Measurements from ENCODE around the gene ZNF827.

ZNF827 gene

DNA sequence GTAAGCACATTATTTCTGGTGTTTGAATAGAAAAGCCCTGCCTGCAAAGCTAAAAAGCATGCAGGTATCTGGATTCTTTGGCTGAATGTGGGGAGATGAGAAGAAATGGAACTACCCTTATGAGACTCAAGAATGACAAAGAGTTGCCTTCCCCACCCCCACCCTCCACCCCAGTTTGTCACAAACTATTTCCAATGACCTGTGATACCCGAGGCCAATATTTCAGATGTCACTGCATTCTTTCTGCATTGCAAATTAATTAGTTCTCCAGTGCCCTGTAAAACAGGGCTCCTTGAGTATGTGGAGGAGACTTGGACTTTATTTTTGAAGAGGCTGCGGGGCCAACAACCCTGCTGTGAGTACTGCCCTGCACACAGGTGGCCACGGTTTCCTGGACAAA is 116.4 kb downstream of the ZNF827 start:
- H3K27ac Mint-ChIP-seq, result no peak overlapping the region
- H3K4me1 Mint-ChIP-seq, result peaks cover 21% of the 10 kb centered on the region
- DNase-seq (ENCODE audit: low spot score in 2 of 2), result no peak
- H3K36me3 Mint-ChIP-seq, result peaks cover 51% of the 10 kb centered on the region
- no peaks in the 10 kb centered on the region for H3K9me3 Mint-ChIP-seq
- no peak overlapping the region for H3K4me3 Mint-ChIP-seq
- ATAC-seq, result no peak

DNA sequence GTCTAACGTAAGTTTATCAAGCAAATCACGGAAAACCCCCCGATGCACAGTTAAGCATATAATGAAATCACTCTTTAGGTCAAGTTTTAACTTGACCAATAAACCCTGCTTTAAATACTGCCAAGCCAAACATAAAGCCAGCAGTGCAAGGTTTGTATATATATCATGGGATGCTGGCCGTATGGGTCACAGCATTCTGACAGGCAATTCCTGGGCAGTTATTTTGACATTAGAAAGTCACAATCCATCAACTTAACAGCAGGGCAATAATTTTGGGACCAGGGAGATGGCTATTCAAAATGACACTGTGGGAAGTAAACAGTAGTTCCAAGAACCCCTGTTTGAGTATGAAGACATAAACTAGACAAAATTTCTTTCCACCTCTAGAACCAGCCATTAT is 116.9 kb downstream of the ZNF827 start:
- H3K4me1 Mint-ChIP-seq, result peaks cover 21% of the 10 kb centered on the region
- no peak overlapping the region for H3K4me3 Mint-ChIP-seq
- H3K27ac Mint-ChIP-seq, result no peak overlapping the region
- peaks cover 48% of the 10 kb centered on the region for H3K36me3 Mint-ChIP-seq
- H3K9me3 Mint-ChIP-seq, result no peaks in the 10 kb centered on the region
- DNase-seq (ENCODE audit: low spot score in 2 of 2) (no peak), ATAC-seq (no peak)

GRCh38 chr4:145820407-145820806 is 118.2 kb downstream of the ZNF827 start:
- peaks cover 42% of the 10 kb centered on the region for H3K36me3 Mint-ChIP-seq
- no peak overlapping the region for H3K27ac Mint-ChIP-seq
- no peak overlapping the region for H3K4me3 Mint-ChIP-seq
- DNase-seq (ENCODE audit: low spot score in 2 of 2) (no peak), ATAC-seq (no peak)
- H3K4me1 Mint-ChIP-seq, result peaks cover 20% of the 10 kb centered on the region
- H3K9me3 Mint-ChIP-seq, result no peaks in the 10 kb centered on the region

DNA sequence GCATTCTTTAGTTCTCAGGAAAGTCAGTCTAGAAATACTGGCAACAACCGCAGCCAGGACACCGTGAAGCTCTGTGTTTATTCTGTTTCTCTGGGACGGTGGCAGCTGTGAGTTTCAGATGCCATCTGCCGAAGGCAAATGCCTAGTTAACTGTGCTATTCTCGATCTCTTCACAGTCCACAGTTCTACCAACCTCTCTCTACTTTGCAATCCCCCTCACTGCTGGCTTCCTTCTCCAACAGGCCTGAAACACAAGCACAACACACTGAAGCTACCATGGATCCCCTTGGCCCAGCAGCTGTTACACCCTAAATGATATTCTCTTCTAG is 118.8 kb downstream of the ZNF827 start:
- H3K4me3 Mint-ChIP-seq, result no peak overlapping the region
- H3K9me3 Mint-ChIP-seq, result no peaks in the 10 kb centered on the region
- H3K36me3 Mint-ChIP-seq, result peaks cover 41% of the 10 kb centered on the region
- H3K27ac Mint-ChIP-seq, result no peak overlapping the region
- H3K4me1 Mint-ChIP-seq, result peaks cover 20% of the 10 kb centered on the region
- ATAC-seq, result no peak
- DNase-seq (ENCODE audit: low spot score in 2 of 2), result no peak

- Mint-ChIP-seq H3K36me3 (peaks cover 40% of the 10 kb centered on the region), H3K4me3 (no peak overlapping the region), H3K9me3 (no peaks in the 10 kb centered on the region), H3K4me1 (peaks cover 18% of the 10 kb centered on the region), H3K27ac (peak overlapping the region; percentile 6)
- DNase-seq (ENCODE audit: low spot score in 2 of 2) (no peak), ATAC-seq (no peak)
Measured at GRCh38 chr4:145819101-145819852, 119.3 kb downstream of the ZNF827 start.

- ATAC-seq, result no peak
- DNase-seq (ENCODE audit: low spot score in 2 of 2), result no peak
- peaks cover 34% of the 10 kb centered on the region for H3K36me3 Mint-ChIP-seq
Measured at GRCh38 chr4:145818011-145818410, 120.6 kb downstream of the ZNF827 start.

DNA sequence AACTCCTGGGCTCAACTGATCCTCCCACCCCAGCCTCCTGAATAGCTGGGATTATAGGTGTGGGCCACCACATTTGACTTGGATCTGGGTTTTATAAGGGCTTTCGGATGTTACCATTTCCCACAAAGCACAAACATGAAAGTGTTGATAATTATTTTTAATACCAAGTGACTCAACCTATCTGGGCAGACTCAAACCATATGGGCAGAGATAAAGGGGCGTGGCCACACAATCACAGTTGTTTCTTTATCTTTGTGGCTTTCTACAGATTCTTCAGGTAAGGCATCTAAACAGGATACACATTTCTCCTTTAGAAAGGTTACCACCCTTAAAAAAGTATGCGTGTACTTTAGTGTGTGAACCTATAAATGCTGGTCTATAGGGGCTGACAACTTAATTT is 122.5 kb downstream of the ZNF827 start:
- Mint-ChIP-seq H3K4me3 (no peak overlapping the region), H3K9me3 (no peaks in the 10 kb centered on the region), H3K4me1 (peaks cover 9% of the 10 kb centered on the region), H3K36me3 (peaks cover 43% of the 10 kb centered on the region), H3K27ac (no peak overlapping the region)
- no peak for DNase-seq (ENCODE audit: low spot score in 2 of 2)
- ATAC-seq, result no peak

More at GRCh38 chr4:145818011-145818410, 120.6 kb downstream of the ZNF827 start:
- Mint-ChIP-seq H3K27ac (no peak overlapping the region), H3K4me3 (no peak overlapping the region), H3K4me1 (peaks cover 9% of the 10 kb centered on the region), H3K9me3 (no peaks in the 10 kb centered on the region)

GRCh38 chr4:145815626-145816025 is 123.0 kb downstream of the ZNF827 start:
- peaks cover 45% of the 10 kb centered on the region for H3K36me3 Mint-ChIP-seq
- ATAC-seq (no peak), DNase-seq (ENCODE audit: low spot score in 2 of 2) (no peak)
- H3K9me3 Mint-ChIP-seq, result no peaks in the 10 kb centered on the region
- peaks cover 10% of the 10 kb centered on the region for H3K4me1 Mint-ChIP-seq
- H3K27ac Mint-ChIP-seq, result peak overlapping the region; percentile 60
- H3K4me3 Mint-ChIP-seq, result no peak overlapping the region

DNA sequence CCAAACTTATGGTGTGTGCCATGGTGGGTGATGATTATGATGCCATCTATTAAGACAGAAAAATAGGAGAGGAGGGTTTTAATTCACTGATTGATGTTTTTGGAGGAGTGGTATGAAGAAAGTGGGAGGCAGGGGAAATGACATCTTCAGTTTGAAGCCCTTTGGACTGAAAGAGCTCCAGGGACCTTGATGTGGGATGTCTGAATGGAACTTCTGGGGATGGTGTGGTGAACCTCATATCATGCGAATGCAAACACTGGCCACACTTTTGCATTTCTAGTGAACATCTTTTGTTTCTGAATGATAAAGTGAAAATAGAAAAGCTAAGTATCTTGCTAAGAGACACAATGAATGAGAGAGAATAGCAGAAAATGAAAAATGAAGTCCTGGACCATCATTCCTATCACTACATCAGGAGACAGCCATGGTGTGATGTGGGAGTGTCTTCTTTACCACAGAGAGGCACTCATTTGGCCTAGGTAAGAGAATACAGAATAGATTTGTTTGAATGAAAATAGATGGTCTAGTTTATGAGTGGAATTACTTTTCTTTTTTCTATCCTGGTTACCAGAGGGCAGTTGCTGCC is 123.5 kb downstream of the ZNF827 start:
- Mint-ChIP-seq H3K27ac (peak overlapping the region; percentile 60), H3K9me3 (no peaks in the 10 kb centered on the region), H3K4me3 (no peak overlapping the region), H3K4me1 (peaks cover 15% of the 10 kb centered on the region), H3K36me3 (peaks cover 43% of the 10 kb centered on the region)
- no peak for DNase-seq (ENCODE audit: low spot score in 2 of 2)
- ATAC-seq, result peak; percentile 44

- Mint-ChIP-seq H3K4me3 (no peak overlapping the region), H3K4me1 (peaks cover 22% of the 10 kb centered on the region), H3K36me3 (peaks cover 44% of the 10 kb centered on the region), H3K27ac (no peak overlapping the region), H3K9me3 (no peaks in the 10 kb centered on the region)
- no peak for ATAC-seq
- DNase-seq (ENCODE audit: low spot score in 2 of 2), result no peak
Measured at GRCh38 chr4:145814246-145814645, 124.4 kb downstream of the ZNF827 start.

GRCh38 chr4:145812919-145813318 is 125.7 kb downstream of the ZNF827 start:
- peaks cover 34% of the 10 kb centered on the region for H3K4me1 Mint-ChIP-seq
- peaks cover 45% of the 10 kb centered on the region for H3K36me3 Mint-ChIP-seq
- H3K9me3 Mint-ChIP-seq, result no peaks in the 10 kb centered on the region
- ATAC-seq (no peak), DNase-seq (ENCODE audit: low spot score in 2 of 2) (no peak)
- H3K27ac Mint-ChIP-seq, result no peak overlapping the region
- H3K4me3 Mint-ChIP-seq, result no peak overlapping the region

- H3K36me3 Mint-ChIP-seq, result peaks cover 48% of the 10 kb centered on the region
Measured at GRCh38 chr4:145808848-145809512, 129.6 kb downstream of the ZNF827 start.

GRCh38 chr4:145808021-145808650 is 130.5 kb downstream of the ZNF827 start:
- Mint-ChIP-seq H3K36me3 (peaks cover 46% of the 10 kb centered on the region), H3K9me3 (no peaks in the 10 kb centered on the region), H3K27ac (peak overlapping the region; percentile 94), H3K4me3 (peak overlapping the region; percentile 52), H3K4me1 (peaks cover 38% of the 10 kb centered on the region)
- DNase-seq (ENCODE audit: low spot score in 2 of 2) (peak; percentile 33 to 81), ATAC-seq (peak; percentile 92)

More at GRCh38 chr4:145808848-145809512, 129.6 kb downstream of the ZNF827 start:
- H3K27ac Mint-ChIP-seq, result peak overlapping the region; percentile 94
- DNase-seq (ENCODE audit: low spot score in 2 of 2) (peak in 1 of 2 donors; percentile 67), ATAC-seq (peak; percentile 43)
- peak overlapping the region; percentile 52 for H3K4me3 Mint-ChIP-seq
- peaks cover 38% of the 10 kb centered on the region for H3K4me1 Mint-ChIP-seq
- no peaks in the 10 kb centered on the region for H3K9me3 Mint-ChIP-seq

GRCh38 chr4:145805490-145805889 is 133.1 kb downstream of the ZNF827 start:
- H3K4me3 Mint-ChIP-seq, result no peak overlapping the region
- H3K27ac Mint-ChIP-seq, result peak overlapping the region; percentile 94
- H3K9me3 Mint-ChIP-seq, result no peaks in the 10 kb centered on the region
- peaks cover 36% of the 10 kb centered on the region for H3K4me1 Mint-ChIP-seq
- DNase-seq (ENCODE audit: low spot score in 2 of 2), result no peak
- peaks cover 24% of the 10 kb centered on the region for H3K36me3 Mint-ChIP-seq
- ATAC-seq, result no peak

DNA sequence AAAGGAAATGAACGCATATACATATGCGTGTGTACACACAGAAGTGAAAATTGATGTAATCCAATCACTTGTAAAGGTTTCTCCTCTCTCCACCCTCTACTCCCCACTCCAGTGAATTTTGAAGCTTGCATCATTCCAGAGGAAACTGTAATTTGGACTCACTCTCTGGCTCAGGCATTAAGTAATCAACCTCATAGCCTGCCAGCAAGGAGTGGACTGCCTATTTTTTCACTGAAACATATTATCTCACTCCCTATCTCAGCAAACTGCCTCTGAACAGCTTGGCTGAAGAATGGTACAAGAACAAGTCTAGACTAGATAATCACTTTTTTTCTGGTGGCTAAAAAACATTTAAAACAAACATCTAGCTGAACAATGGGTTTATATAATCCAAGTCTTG is 134.5 kb downstream of the ZNF827 start:
- no peak for DNase-seq (ENCODE audit: low spot score in 2 of 2)
- Mint-ChIP-seq H3K4me3 (no peak overlapping the region), H3K36me3 (peaks cover 16% of the 10 kb centered on the region), H3K9me3 (no peaks in the 10 kb centered on the region), H3K4me1 (peaks cover 24% of the 10 kb centered on the region), H3K27ac (no peak overlapping the region)
- ATAC-seq, result no peak

Data from stimulated activated effector memory CD8-positive, alpha-beta T cell treated with anti-CD3 and anti-CD28 coated beads, Interleukin-12 subunit alpha, Interleukin-12 subunit beta, amount 100 ng/mL, for 72 hours (primary cell).